WERI-Rb-1 (cell line): ENCODE data around the gene CYP19A1.
A peak's percentile ranks its signal among the peaks of the same experiment; 100 is the strongest.

Experiments
- DNase-seq: peaks from one replicate; pipeline ENCODE4 v3.0.0-alpha.2; 2020
- H3K27ac ChIP-seq: fragments of 250-450 bp; sonication (Bioruptor Pico); 2 replicates; pipeline ENCODE4 v1.5.1; 2020; ENCODE audit warnings: mild to moderate bottlenecking, moderate library complexity
- H3K27me3 ChIP-seq: fragments of 250-450 bp; sonication (Bioruptor Pico); 2 replicates; pipeline ENCODE4 v1.5.1; 2021; ENCODE audit warnings: mild to moderate bottlenecking, low read depth, moderate library complexity; ENCODE audit not compliant: insufficient read depth, severe bottlenecking
- H3K36me3 ChIP-seq: fragments of 250-450 bp; sonication (Bioruptor Pico); 2 replicates; pipeline ENCODE4 v1.5.1; 2020; ENCODE audit warnings: mild to moderate bottlenecking, moderate library complexity
- H3K4me3 ChIP-seq: 2 replicates; pipeline ENCODE4 v1.5.1; 2011; ENCODE audit warnings: low read depth, mild to moderate bottlenecking, control low read depth, low read length
- H3K9me3 ChIP-seq: fragments of 250-450 bp; sonication (Bioruptor Pico); 2 replicates; pipeline ENCODE4 v1.5.1; 2021; ENCODE audit warnings: mild to moderate bottlenecking, moderate library complexity; ENCODE audit not compliant: severe bottlenecking
- TF ChIP-seq, protein P1 (sequence below): IDR thresholded peaks from 2 replicates; pipeline ENCODE4 v1.5.1; 2011; ENCODE audit warnings: low read depth, mild to moderate bottlenecking, control low read depth, inconsistent platforms, low read length

Gene CYP19A1

DNA sequence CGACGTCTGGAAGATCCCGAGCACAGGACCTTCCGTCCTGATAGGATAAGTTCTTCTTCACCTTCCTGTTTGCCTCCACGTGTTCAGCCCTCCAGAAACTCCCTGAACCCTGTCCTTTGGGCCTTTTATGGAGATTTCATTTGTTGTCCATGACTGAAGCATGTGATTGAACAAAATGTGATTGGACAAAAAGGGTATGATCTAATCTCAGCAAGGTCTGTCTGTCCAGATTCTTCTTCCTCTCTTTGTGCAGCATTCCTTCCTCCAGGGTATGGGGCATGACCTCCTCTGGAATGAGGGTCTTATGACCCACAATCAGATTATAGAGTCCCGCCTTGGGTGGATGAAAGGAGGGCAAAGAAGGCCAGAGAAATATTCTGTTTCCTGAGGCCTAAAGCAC lies at the start of gene CYP19A1:
Gene CYP19A1 (minus strand): TSS at position 101 of the 400 bp plus-strand sequence. CDS start 95,684 bp downstream, outside the sequence.
- H3K36me3 ChIP-seq: no peaks in the 10 kb centered on the region
- H3K4me3 ChIP-seq: no peak within 1 kb of the TSS
- no peaks in the 10 kb centered on the region for H3K27me3 ChIP-seq
- no peak for DNase-seq
- TF ChIP-seq, protein P1, sequence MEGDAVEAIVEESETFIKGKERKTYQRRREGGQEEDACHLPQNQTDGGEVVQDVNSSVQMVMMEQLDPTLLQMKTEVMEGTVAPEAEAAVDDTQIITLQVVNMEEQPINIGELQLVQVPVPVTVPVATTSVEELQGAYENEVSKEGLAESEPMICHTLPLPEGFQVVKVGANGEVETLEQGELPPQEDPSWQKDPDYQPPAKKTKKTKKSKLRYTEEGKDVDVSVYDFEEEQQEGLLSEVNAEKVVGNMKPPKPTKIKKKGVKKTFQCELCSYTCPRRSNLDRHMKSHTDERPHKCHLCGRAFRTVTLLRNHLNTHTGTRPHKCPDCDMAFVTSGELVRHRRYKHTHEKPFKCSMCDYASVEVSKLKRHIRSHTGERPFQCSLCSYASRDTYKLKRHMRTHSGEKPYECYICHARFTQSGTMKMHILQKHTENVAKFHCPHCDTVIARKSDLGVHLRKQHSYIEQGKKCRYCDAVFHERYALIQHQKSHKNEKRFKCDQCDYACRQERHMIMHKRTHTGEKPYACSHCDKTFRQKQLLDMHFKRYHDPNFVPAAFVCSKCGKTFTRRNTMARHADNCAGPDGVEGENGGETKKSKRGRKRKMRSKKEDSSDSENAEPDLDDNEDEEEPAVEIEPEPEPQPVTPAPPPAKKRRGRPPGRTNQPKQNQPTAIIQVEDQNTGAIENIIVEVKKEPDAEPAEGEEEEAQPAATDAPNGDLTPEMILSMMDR: no peak
- no peaks in the 10 kb centered on the region for H3K9me3 ChIP-seq
- no peak within 1 kb of the TSS for H3K27ac ChIP-seq

DNA sequence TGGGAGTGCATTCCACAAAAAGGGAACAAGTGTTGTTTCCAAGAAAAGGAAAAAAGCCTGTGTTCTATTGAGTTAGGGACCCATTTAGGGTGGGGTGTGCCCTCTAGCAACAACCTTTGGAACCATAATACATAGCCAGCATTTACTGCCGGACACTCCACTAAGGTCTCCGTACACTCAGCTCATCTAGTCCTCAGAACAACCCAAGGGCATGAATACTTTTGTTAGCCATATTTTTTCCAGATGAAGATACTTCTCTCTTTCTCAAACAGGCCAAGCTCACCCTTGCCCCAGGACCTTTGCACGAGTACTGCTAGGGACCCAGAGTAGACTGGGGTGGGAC lies 49.3 kb upstream of the CYP19A1 start:
- H3K9me3 ChIP-seq: peaks cover 5% of the 10 kb centered on the region
- no peaks in the 10 kb centered on the region for H3K27me3 ChIP-seq
- no peaks in the 10 kb centered on the region for H3K36me3 ChIP-seq
- no peak for DNase-seq
- no peak overlapping the region for H3K4me3 ChIP-seq
- TF ChIP-seq, protein P1: no peak
- H3K27ac ChIP-seq: no peak overlapping the region

DNA sequence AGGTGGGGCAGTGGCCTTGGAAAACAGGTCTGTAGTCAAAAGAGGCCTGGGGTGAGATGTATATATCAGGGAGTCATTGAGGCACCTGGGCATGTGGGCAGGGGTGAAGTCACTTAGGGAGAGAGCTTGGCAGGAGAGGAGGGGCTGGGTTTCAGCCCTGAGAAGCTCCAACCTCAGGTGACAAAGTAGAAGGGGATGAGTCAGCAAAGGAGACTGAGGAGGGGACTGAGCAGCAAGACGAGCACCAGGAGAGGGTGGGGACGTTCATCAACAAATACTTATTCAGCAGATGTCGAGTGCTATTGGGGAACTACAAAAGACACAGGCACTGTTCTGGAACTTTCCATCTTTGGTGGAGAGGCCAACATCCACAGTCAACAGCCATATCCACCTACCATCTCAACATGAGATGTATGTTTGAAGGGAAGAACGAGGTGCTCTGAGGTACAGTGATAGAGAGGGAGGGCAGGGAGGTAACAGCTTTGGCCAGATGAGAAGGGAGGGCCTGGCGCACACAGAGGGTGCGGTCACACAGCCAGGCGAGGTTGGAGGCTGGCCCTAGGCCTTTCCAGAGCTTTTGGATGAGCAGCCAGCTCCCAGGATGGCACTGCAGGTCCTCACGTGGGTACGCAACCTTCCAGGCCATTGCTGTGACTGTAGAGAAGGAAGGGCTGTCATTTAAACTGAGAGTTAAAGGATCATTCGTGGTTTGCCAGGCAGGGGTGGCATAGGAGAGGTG lies 48.7 kb upstream of the CYP19A1 start:
- H3K27me3 ChIP-seq: no peaks in the 10 kb centered on the region
- H3K4me3 ChIP-seq: no peak overlapping the region
- H3K27ac ChIP-seq: no peak overlapping the region
- no peak for DNase-seq
- TF ChIP-seq, protein P1: no peak
- H3K36me3 ChIP-seq: no peaks in the 10 kb centered on the region
- H3K9me3 ChIP-seq: peaks cover 1% of the 10 kb centered on the region

DNA sequence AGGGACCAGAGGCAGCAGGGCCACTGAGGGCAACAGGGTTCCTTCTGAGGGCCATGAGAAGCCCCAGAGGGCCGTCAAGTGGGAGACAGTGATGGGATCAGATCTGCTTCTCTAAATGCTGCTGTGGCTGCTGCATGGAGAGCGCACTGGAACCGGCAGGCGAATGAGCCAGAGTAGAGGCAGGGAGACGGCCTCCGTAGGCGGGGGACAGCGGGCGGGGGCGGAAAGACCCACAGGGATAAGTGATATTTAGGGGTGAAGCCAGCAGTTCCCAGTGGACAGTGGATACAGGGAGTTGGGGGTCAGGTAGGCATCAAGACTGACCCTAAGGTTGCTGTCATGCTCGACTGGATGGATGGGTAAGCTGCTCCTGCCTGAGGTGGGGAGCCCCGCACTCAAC lies 48.1 kb upstream of the CYP19A1 start:
- Histone ChIP-seq H3K4me3 (no peak overlapping the region), H3K9me3 (no peaks in the 10 kb centered on the region), H3K36me3 (no peaks in the 10 kb centered on the region), H3K27me3 (no peaks in the 10 kb centered on the region), H3K27ac (peak overlapping the region; percentile 40; the same call in 1 of the 2 replicates)
- no peak for DNase-seq
- TF ChIP-seq, protein P1: no peak

DNA sequence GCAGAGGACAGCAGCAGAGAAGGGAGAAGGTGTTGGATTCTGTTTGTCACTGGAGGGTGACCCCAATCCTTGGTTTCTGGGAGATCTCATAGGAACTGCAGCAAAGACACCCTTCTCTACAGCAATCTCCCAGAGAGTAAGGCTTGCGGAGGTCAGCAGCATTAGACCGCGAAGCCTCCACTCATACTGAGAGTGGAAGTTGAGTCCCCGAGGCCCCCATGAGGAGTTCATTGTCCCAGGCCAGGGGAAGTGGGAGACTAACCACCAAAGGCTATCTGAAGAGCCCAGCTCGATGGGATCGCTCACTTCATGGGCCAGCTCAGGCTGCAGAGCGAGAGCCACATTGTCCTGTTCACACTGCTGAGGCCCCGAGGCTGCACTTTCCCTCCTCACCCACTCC lies 47.6 kb upstream of the CYP19A1 start:
- TF ChIP-seq, protein P1: no peak
- no peak for DNase-seq
- Histone ChIP-seq H3K9me3 (no peaks in the 10 kb centered on the region), H3K27ac (peak overlapping the region; percentile 40; the same call in 1 of the 2 replicates), H3K4me3 (no peak overlapping the region), H3K27me3 (no peaks in the 10 kb centered on the region), H3K36me3 (no peaks in the 10 kb centered on the region)

DNA sequence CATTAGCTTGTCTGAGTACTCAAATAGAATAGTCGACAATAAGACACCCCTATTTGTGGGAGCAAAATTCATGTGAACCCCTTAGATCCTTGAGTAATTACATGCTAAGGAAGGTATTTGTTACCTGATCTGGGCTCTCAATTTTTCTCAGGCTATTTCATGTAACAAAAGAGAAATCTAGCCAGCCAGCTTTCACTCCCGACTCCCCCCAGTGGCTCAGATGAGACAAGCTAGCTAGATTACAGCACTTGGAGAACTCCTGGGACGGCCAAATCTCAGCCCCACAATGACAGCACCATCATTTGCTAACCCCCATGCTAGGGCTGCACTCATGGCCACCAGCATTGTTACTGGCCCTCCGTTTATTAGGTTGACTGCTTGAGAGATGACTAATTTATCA lies 44.4 kb upstream of the CYP19A1 start:
- TF ChIP-seq, protein P1: peak; percentile 67
- Histone ChIP-seq H3K27ac (no peak overlapping the region), H3K36me3 (no peaks in the 10 kb centered on the region), H3K27me3 (no peaks in the 10 kb centered on the region), H3K9me3 (no peaks in the 10 kb centered on the region), H3K4me3 (no peak overlapping the region)
- peak; percentile 70 for DNase-seq
